PC-3 (cell line): Measurements from ENCODE around the gene DOCK10.

Experiments used
- EZH2 ChIP-seq: fragments of 300-600 bp; sonication (generic); IDR thresholded peaks from one replicate; pipeline ENCODE4 v1.6.1; 2017; ENCODE audit warnings: antibody characterized with exemption, mild to moderate bottlenecking, low read length; ENCODE audit not compliant: unreplicated experiment
- TF ChIP-seq, protein P1 (sequence below): fragments of 300-600 bp; sonication (generic); conservative IDR thresholded peaks from 2 replicates; pipeline ENCODE4 v1.5.1; 2017; ENCODE audit warnings: antibody characterized with exemption, low read depth, mild to moderate bottlenecking, low read length

DNA sequence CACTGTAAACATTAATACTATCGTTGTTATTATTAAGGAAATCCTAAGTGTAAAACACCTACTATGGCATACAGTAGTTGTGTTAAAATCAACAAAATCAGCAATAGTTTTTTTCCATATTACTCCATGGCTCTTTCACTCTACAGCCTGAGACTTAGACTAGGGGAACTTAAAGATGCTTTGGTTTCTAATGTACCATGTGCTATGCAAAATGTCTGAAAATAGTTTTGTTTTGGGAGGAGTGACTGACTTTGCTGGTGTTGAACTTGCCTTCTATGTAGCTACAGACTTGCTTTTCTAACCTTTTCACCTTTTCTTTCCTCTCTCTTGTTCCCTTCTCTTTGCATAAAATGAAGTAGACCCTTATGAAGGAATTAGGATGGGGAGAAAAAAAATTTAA lies 167.1 kb downstream of the DOCK10 start:
- TF ChIP-seq, protein P1, sequence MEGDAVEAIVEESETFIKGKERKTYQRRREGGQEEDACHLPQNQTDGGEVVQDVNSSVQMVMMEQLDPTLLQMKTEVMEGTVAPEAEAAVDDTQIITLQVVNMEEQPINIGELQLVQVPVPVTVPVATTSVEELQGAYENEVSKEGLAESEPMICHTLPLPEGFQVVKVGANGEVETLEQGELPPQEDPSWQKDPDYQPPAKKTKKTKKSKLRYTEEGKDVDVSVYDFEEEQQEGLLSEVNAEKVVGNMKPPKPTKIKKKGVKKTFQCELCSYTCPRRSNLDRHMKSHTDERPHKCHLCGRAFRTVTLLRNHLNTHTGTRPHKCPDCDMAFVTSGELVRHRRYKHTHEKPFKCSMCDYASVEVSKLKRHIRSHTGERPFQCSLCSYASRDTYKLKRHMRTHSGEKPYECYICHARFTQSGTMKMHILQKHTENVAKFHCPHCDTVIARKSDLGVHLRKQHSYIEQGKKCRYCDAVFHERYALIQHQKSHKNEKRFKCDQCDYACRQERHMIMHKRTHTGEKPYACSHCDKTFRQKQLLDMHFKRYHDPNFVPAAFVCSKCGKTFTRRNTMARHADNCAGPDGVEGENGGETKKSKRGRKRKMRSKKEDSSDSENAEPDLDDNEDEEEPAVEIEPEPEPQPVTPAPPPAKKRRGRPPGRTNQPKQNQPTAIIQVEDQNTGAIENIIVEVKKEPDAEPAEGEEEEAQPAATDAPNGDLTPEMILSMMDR = no peak
- TF ChIP-seq EZH2 = no peak
